ENCODE results near the gene TM7SF3.
"Not testable (repeated sequence)": the region's sequence is repeated elsewhere in the genome, so short reads cannot be mapped to it uniquely, and the experiment has no call there.

Gene TM7SF3

GRCh38 chr12:27052742-27053141 lies 38.6 kb upstream of the TM7SF3 start:
- DNase-seq (ENCODE audit: low read depth), result no peak
- no peak overlapping the region for H3K4me3 ChIP-seq (ENCODE audit: low read depth, low read length)
- TF ChIP-seq, protein P1, sequence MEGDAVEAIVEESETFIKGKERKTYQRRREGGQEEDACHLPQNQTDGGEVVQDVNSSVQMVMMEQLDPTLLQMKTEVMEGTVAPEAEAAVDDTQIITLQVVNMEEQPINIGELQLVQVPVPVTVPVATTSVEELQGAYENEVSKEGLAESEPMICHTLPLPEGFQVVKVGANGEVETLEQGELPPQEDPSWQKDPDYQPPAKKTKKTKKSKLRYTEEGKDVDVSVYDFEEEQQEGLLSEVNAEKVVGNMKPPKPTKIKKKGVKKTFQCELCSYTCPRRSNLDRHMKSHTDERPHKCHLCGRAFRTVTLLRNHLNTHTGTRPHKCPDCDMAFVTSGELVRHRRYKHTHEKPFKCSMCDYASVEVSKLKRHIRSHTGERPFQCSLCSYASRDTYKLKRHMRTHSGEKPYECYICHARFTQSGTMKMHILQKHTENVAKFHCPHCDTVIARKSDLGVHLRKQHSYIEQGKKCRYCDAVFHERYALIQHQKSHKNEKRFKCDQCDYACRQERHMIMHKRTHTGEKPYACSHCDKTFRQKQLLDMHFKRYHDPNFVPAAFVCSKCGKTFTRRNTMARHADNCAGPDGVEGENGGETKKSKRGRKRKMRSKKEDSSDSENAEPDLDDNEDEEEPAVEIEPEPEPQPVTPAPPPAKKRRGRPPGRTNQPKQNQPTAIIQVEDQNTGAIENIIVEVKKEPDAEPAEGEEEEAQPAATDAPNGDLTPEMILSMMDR (IDR thresholded peaks at IDR 0.05; ENCODE audit: low read depth, low read length, missing control alignments), result no peak

- no peak for DNase-seq (ENCODE audit: low read depth)
- TF ChIP-seq, protein P1 (IDR thresholded peaks at IDR 0.05; ENCODE audit: low read depth, low read length, missing control alignments), result no peak
These were observed 38.0 kb upstream of the TM7SF3 start for GRCh38 chr12:27052176-27052575.

DNA sequence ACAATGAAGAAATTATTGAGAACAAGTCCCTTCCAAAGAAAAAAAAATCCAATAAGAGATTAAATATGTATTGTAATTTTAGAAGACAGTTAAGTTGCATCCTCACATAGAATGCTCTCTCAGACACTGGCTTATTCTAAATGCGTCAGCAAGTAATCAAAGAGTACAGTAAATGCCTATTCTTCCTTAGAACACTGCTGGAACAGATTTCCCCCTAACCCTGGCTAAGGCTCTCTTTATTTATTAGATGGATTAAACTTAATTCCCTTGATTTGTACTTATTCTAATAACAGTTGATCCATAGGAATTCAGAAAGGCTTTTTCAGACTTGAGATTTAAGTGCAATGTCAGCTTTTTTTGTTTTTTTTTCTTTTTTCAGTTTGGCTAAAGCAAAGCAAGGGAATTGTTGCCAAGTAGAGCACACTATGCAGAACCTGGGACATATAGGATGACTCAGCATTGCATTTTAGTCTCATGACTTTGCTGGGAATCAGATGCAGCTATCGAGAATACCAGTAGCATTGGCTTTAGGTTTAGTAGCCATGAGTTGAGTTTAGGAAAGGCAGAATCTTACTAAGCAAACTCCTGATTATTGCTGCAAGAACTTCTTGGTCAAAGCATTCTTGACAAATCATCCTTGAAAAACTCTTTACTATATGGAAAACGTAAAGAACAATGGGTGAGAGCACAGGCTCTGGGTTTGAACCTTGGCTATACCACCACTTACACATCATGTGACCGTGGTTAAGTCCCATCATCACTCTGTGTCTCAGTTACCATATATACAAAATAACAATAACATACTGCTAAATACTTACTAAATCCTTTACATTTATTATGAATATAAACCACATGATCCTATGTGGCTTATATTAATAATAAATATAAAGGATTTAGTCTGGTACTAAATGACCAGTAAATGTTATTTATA lies 34.9 kb upstream of the TM7SF3 start:
- DNase-seq (ENCODE audit: low read depth), result no peak
- no peak overlapping the region for H3K4me3 ChIP-seq (ENCODE audit: low read depth, low read length)
- TF ChIP-seq, protein P1 (IDR thresholded peaks at IDR 0.05; ENCODE audit: low read depth, low read length, missing control alignments), result no peak

More at GRCh38 chr12:27052176-27052575, 38.0 kb upstream of the TM7SF3 start:
- H3K4me3 ChIP-seq (ENCODE audit: low read depth, low read length), result no peak overlapping the region

GRCh38 chr12:27042018-27042417 lies 27.8 kb upstream of the TM7SF3 start:
- DNase-seq (ENCODE audit: low read depth); H3K4me3 ChIP-seq (ENCODE audit: low read depth, low read length): not testable (repeated sequence)

DNA sequence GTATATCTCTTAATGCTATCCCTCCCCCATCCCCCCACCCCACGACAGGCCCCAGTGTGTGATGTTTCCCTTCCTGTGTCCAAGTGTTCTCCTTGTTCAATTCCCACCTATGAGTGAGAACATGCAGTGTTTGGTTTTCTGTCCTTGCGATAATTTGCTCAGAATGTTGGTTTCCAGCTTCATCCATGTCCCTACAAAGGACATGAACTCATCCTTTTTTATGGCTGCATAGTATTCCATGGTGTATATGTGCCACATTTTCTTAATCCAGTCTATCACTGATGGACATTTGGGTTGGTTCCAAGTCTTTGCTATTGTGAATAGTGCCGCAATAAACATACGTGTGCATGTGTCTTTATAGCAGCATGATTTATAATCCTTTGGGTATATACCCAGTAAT lies 26.5 kb upstream of the TM7SF3 start:
- H3K4me3 ChIP-seq (ENCODE audit: low read depth, low read length); DNase-seq (ENCODE audit: low read depth): not testable (repeated sequence)

DNA sequence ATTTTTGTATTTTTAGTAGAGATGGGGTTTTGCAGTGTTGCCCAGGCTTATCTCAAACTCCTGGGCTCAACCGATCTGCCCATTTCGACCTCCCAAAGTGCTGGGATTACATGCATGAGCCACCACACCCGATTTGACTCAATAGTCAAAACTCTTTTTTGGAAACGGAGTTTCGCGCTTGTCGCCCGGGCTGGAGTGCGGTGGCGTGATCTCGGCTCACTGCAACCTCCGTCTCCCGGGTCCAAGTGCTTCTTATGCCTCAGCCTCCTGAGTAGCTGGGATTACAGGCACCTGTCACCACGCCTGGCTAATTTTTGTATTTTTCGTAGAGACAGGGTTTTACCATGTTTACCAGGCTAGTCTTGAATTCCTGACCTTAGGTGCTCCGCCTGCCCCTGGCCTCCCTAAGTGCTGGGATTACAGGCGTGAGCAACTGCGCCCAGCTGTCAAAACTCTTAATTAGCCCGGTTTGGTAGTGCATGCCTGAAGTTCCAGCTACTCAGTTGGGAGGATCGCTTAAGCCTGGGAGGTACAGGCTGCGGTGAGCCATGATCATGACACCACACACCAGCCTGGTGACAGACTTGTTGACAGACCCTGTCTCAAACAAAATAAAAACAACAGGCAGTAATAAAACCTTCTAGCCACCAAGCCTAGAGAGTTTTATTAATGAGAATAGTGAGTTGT lies 20.6 kb upstream of the TM7SF3 start:
- H3K4me3 ChIP-seq (ENCODE audit: low read depth, low read length), result no peak overlapping the region
- TF ChIP-seq, protein P1 (IDR thresholded peaks at IDR 0.05; ENCODE audit: low read depth, low read length, missing control alignments), result no peak
- DNase-seq (ENCODE audit: low read depth), result no peak

DNA sequence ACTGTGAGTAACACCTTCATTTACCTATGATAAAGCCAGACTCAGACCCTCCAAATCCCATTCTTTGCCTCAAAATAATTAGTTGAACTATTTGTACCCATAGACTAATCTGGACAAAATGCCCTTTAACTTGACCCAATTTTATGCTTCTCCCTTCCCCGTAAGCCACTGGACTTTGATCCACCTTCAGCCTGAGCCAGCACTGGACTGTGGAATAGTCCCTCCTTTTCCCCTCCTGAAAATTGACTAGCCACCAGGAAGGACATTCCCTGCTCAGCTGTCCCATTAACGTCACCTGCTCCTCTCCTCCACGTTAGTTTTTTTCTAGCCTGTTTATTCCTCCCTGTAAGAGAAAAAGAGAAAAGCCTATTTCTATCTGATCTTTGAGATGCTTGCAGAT lies 18.5 kb upstream of the TM7SF3 start:
- H3K4me3 ChIP-seq (ENCODE audit: low read depth, low read length), result no peak overlapping the region
- no peak for DNase-seq (ENCODE audit: low read depth)
- TF ChIP-seq, protein P1 (IDR thresholded peaks at IDR 0.05; ENCODE audit: low read depth, low read length, missing control alignments), result no peak
